Natural killer cell treated with Interleukin-12 subunit alpha and Interleukin-12 subunit beta and Interleukin-15 and Interleukin-18, amount 100 ng/mL, for 72 hours (primary cell): ENCODE measurements around the gene RNF26. TPM values are rescaled to one million over a fixed set of nuclear protein-coding genes. Genes with fewer than 3 reads are reported as not detected.
"Not testable (repeated sequence)": the region's sequence is repeated elsewhere in the genome, so short reads cannot be mapped to it uniquely, and the experiment has no call there.

ENCODE experiments used
- ATAC-seq, 2 donors: fragments of 150-1000 bp; cut with Tn5 transposase in 1 of 2; sonication (Bioruptor Pico), chemical (Tn5 transposase) in 1 of 2; 2 replicates each; pipeline ENCODE4 v1.10.0; 2021
- DNase-seq: peaks from one replicate; pipeline ENCODE4 v3.0.0; 2022; ENCODE audit warnings: low spot score
- H3K27ac Mint-ChIP-seq, 2 donors: 1 replicate in 1 of 2; 2 replicates in 1 of 2; pipeline ENCODE4 v1.8.0; 2022; ENCODE audit warnings: mixed read lengths in 2 of 2, mild to moderate bottlenecking in 1 of 2, moderate library complexity in 1 of 2
- H3K27me3 Mint-ChIP-seq, 2 donors: 1 replicate in 1 of 2; 2 replicates in 1 of 2; pipeline ENCODE4 v1.8.0; 2022; ENCODE audit warnings: mixed read lengths in 2 of 2
- H3K36me3 Mint-ChIP-seq: one replicate; pipeline ENCODE4 v1.8.0; 2022; ENCODE audit warnings: mixed read lengths
- H3K4me1 Mint-ChIP-seq, 2 donors: 1 replicate in 1 of 2; 2 replicates in 1 of 2; pipeline ENCODE4 v1.8.0; 2022; ENCODE audit warnings: low read depth in 2 of 2, mixed read lengths in 2 of 2, mild to moderate bottlenecking in 1 of 2
- H3K4me3 Mint-ChIP-seq: one replicate; pipeline ENCODE4 v1.8.0; 2022; ENCODE audit warnings: mixed read lengths
- H3K9me3 Mint-ChIP-seq: 2 replicates; pipeline ENCODE4 v1.8.0; 2022; ENCODE audit warnings: mixed read lengths
- total RNA-seq, 2 donors: library from RNA; stranded (reverse); gene quantifications; one replicate each; pipeline ENCODE4 v1.2.3, GENCODE V29; 2022

The RNF26 gene
- total RNA-seq, 2 donors from 2014 or later, result 16.6 to 32.5 TPM

DNA sequence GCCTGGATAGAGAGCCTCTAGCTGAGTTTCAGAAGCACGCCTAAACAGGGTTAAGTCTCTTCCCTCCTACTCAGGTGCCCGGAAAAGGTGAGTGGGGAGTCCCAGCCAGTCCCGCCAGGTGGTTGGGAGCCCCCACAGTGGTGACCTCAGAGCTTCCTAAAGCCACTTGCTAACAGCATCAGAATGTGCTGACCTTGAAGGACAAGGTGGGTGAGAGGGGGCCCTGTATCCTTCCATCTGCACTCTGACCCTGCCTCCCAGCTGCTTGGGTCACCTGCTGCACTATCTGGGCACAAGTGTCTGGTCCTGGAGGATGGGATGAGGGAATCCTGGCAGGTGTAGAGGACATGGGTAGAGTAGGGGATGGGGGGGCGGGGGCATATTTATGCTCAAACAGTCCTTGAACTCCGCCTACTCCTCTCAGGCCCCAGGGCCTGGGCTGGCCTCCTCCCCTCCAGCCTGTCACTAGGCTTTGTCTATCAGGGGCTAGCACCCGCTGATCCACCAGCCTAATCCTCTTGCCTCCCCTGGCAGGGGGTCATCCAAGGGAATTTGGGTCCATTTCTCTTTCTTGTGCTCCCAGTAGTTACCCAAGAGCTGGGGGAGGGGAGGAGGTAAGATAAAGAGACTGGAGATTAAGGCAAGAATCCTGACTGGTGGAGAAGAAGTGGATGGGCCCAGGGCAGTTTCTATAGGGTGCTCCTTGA, 43.8 kb downstream of the RNF26 start:
- H3K27ac Mint-ChIP-seq, result no peak overlapping the region
- H3K9me3 Mint-ChIP-seq, result no peaks in the 10 kb centered on the region
- no peak for ATAC-seq
- H3K4me3 Mint-ChIP-seq, result no peak overlapping the region
- DNase-seq, result no peak
- peaks cover 0 to 7% of the 10 kb centered on the region in 2 donors for H3K4me1 Mint-ChIP-seq
- peaks cover 0 to 7% of the 10 kb centered on the region in 2 donors for H3K27me3 Mint-ChIP-seq
- no peaks in the 10 kb centered on the region for H3K36me3 Mint-ChIP-seq

DNA sequence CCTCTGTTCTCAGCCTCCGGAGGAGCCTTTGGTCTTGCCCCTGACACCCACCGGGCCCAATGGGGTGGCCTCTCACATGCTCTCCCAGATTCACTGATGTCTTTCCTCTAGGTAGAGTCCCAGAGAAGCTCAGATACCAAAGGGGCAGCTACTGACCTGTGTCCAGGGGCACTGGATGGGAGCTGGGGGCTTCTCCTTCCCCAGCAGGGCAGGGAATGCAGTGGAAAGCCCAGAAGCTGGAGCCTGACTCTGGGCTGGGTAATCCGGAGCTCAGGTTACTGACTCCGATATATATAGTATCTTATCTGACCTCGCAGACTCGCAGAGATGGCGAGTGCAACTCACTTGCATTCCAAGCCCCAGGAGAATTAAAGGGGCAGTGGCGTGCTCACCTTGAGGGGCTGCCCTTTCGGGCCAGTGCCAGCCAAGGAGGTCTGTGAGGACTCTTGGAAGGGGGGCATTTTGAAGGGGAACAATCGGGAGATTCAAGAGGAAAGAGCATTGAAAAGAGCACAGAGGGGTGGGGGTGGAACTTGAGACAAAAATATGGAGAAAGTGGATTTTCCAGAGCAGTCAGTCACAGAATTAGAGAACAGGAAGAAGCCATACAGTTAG, 44.6 kb downstream of the RNF26 start:
- Mint-ChIP-seq H3K4me1 (peaks cover 0 to 5% of the 10 kb centered on the region in 2 donors), H3K4me3 (no peak overlapping the region), H3K9me3 (no peaks in the 10 kb centered on the region), H3K27ac (peak overlapping the region in 1 of 2 donors; percentile 61), H3K36me3 (no peaks in the 10 kb centered on the region), H3K27me3 (peaks cover 0 to 7% of the 10 kb centered on the region in 2 donors)
- DNase-seq (no peak), ATAC-seq (no peak)

DNA sequence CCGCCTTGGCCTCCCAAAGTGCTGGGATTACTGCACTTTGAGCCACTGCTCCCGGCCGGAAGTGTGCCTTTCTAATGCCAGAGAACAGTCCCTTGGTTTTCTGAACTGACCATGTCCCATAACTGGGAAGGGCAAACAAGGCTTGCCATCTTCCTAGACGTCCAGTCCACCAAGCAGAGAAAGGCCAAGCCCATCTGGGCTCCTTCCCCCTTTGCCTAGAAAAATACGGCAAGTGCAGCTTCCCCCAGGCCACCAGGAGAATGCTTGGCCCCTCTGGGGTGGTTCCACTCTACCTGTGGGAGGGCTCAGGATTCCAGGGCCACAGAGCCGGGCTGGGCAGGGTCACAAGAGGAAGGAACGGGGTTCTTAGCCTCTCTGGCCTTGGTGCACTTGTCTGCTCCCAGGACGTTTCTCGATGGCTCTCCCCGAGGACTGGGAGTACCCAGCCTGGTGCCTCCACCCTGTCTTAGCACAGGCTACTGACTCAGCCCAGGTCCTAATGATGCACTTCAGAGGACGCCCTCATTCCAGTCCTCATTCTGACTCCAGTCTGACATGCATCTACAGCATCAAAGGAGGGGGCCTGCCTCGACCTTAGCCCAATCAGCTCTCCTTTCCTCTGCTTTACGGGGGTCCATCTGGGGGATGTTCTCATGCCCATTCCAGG, 46.0 kb downstream of the RNF26 start:
- no peak for DNase-seq

DNA sequence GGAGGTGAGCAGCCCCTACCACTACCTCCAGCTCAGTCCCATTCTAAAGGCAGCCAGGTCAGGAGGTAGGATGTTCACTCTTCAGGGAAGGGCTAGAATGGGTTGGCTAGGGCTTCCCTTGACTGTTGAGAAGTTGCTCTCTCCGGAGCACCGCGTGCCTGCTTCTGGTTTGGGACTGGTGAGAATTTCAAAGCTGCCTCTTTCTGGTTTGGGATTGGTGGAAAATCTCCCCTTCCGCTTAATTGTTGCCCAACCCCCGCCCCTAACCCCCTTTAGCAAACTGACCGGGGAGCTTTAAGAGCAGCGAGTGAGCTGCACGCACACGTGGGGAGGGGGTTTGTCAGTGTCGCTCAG, 46.5 kb downstream of the RNF26 start:
- no peak overlapping the region for H3K4me3 Mint-ChIP-seq
- DNase-seq (no peak), ATAC-seq (no peak)
- no peak overlapping the region for H3K27ac Mint-ChIP-seq
- H3K9me3 Mint-ChIP-seq, result no peaks in the 10 kb centered on the region
- H3K36me3 Mint-ChIP-seq, result no peaks in the 10 kb centered on the region
- H3K27me3 Mint-ChIP-seq, result peaks cover 0 to 7% of the 10 kb centered on the region in 2 donors
- peaks cover 0 to 5% of the 10 kb centered on the region in 2 donors for H3K4me1 Mint-ChIP-seq

More for the DNA sequence above, 46.0 kb downstream of the RNF26 start:
- Mint-ChIP-seq H3K36me3 (no peaks in the 10 kb centered on the region), H3K9me3 (no peaks in the 10 kb centered on the region), H3K27me3 (peaks cover 0 to 7% of the 10 kb centered on the region in 2 donors), H3K27ac (no peak overlapping the region), H3K4me1 (peaks cover 0 to 5% of the 10 kb centered on the region in 2 donors), H3K4me3 (no peak overlapping the region)
- no peak for ATAC-seq

DNA sequence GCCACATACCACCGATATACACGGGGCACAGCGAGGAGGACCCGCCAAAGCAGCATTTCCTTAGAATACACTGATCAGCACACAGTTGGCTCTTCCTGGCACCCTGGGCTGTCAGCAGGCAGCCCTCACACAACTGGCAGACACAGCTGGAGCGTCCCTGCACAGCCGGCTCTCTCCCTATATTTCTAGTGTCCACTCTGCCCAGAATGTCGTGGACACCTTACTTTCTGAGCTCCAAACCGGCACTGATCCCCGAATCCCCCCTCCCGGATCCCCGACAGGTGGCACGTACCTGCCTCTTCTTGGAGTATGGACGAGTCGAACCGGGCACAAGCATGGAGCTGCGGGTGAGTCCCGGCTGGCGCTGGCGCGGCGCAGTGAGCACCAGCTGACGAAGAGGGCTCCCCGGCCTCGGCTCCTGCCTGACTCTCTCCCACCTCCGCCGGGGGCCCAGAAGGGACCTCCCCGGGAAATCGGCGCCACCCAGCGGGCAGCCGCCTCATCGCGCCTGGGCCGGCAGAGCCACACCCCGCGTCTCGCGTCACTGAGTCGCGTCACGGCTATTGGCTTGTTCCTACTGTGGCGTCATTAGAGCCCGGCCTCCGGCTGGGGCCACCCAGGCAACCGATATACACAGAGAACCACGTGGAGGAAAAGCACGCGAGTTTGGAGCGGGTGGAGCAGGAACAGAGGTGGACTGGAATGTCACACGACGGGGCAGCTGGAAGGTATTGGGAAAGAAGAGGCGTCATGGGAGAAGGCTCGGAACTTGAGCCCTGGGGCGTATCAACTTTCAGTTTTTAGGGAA, 47.1 kb downstream of the RNF26 start, which contains the start of gene USP2:
USP2 (minus strand) TSS at position 510 of the 808 bp plus-strand sequence. CDS start 8,210 bp downstream, outside the sequence.
- peak; percentile 99 for ATAC-seq
- H3K9me3 Mint-ChIP-seq, result no peaks in the 10 kb centered on the region
- peak; percentile 94 for DNase-seq
- no peak within 1 kb of the TSS for H3K4me3 Mint-ChIP-seq
- no peaks in the 10 kb centered on the region for H3K36me3 Mint-ChIP-seq
- H3K27me3 Mint-ChIP-seq, result peaks cover 0 to 7% of the 10 kb centered on the region in 2 donors
- peaks cover 0 to 5% of the 10 kb centered on the region in 2 donors for H3K4me1 Mint-ChIP-seq
- no peak within 1 kb of the TSS for H3K27ac Mint-ChIP-seq

DNA sequence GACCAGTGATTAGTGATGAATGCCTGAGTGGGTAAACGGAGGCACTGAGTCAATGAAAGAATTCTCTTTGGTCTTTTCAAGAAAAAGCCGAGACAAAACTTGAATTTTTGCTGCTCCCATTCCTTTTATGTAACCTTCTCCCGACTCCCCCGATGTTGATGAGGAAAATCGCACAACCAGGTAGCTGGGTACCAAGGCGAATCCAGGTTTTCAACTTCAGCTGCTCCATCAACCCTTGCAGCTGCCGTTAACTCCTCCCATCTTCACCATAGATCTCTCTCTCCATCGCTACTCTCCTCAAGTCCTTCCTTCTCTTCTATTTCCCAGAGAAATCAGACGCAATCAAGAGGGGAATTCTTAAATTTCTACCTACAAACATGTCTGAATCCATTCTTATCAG, 47.8 kb downstream of the RNF26 start:
- H3K27ac Mint-ChIP-seq, result no peak overlapping the region
- H3K4me1 Mint-ChIP-seq, result peaks cover 0 to 5% of the 10 kb centered on the region in 2 donors
- H3K4me3 Mint-ChIP-seq, result no peak overlapping the region
- peaks cover 0 to 7% of the 10 kb centered on the region in 2 donors for H3K27me3 Mint-ChIP-seq
- no peaks in the 10 kb centered on the region for H3K9me3 Mint-ChIP-seq
- no peak for ATAC-seq
- no peak for DNase-seq
- H3K36me3 Mint-ChIP-seq, result no peaks in the 10 kb centered on the region

DNA sequence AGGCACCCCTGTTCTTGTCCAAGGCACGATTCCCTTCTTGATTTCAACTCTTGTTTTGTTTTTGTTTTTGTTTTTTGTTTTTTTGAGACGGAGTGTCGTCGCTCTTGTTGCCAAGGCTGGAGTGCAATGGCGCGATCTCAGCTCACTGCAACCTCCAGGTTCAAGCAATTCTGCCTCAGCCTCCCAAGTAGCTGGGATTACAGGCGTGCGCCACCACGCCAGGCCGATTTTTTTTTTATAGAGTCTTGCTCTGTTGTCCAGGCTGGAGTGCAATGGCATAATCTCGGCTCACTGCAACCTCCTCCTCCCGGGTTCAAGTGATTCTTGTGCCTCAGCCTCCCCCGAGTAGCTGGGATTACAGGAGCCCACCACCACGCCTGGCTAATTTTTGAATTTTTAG, 48.2 kb downstream of the RNF26 start:
- not testable (repeated sequence) for ATAC-seq, H3K4me1 Mint-ChIP-seq, H3K27me3 Mint-ChIP-seq, DNase-seq, H3K36me3 Mint-ChIP-seq, H3K27ac Mint-ChIP-seq, H3K9me3 Mint-ChIP-seq, H3K4me3 Mint-ChIP-seq

DNA sequence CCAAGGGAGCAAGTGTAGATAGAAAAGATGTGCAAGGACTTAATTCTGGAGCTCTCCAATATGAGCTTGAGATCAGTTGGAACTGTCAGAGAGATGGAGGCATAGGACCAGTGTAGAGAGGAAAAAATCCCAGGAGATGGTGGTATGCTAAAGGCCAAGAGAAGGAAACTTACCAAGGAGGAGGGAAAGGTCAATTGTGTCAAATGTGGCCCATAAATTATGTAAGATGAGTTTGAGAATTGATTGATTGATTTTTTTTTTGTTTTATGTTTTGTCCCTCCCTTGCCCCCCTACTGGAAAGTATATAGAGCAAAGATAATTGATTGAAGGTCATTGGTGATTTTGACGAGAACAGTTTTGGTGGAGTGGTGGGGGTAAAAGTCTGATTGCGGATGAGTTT, 50.0 kb downstream of the RNF26 start:
- Mint-ChIP-seq H3K4me1 (peaks cover 0 to 5% of the 10 kb centered on the region in 2 donors), H3K27me3 (peaks cover 0 to 3% of the 10 kb centered on the region in 2 donors), H3K27ac (no peak overlapping the region), H3K4me3 (no peak overlapping the region), H3K36me3 (no peaks in the 10 kb centered on the region), H3K9me3 (no peaks in the 10 kb centered on the region)
- ATAC-seq (no peak), DNase-seq (no peak)

Other genes with a start within 250 kb of the RNF26 start
- 10 to 100 TPM; 18.0 to 53.9 TPM for gene HMBS, start 249.6 kb upstream of the RNF26 start, total RNA-seq
- gene DPAGT1, start 232.7 kb upstream of the RNF26 start, total RNA-seq, result 10 to 100 TPM; 51.9 to 96.2 TPM
- gene C2CD2L, start 227.2 kb upstream of the RNF26 start, total RNA-seq, result 10 to 100 TPM; 37.9 to 58.4 TPM
- 10 to 100 TPM; 33.4 to 49.5 TPM for gene HINFP, start 212.9 kb upstream of the RNF26 start, total RNA-seq
- not detected for gene ABCG4, start 185.5 kb upstream of the RNF26 start, total RNA-seq
- gene NLRX1, start 165.8 kb upstream of the RNF26 start, total RNA-seq, result 10 to 100 TPM; 13.0 to 14.1 TPM
- gene NHERF4, start 149.1 kb upstream of the RNF26 start, total RNA-seq, result under 1 TPM in 1 of 2 donors, not detected in 1; 0.64 TPM
- gene CBL, start 128.2 kb upstream of the RNF26 start, total RNA-seq, result 10 to 100 TPM; 29.1 to 50.5 TPM
- 1 to 10 TPM in 1 of 2 donors, under 1 TPM in 1; 0.74 to 1.7 TPM for gene MCAM, start 17.4 kb upstream of the RNF26 start, total RNA-seq
- gene C1QTNF5, start 6.4 kb downstream of the RNF26 start, total RNA-seq, result not detected
- not detected for gene MFRP, start 12.2 kb downstream of the RNF26 start, total RNA-seq
- not detected for gene USP2, start 47.2 kb downstream of the RNF26 start, total RNA-seq
- gene THY1, start 88.6 kb downstream of the RNF26 start, total RNA-seq, result not detected